ENCODE data around the gene PTCSC3.

DNA sequence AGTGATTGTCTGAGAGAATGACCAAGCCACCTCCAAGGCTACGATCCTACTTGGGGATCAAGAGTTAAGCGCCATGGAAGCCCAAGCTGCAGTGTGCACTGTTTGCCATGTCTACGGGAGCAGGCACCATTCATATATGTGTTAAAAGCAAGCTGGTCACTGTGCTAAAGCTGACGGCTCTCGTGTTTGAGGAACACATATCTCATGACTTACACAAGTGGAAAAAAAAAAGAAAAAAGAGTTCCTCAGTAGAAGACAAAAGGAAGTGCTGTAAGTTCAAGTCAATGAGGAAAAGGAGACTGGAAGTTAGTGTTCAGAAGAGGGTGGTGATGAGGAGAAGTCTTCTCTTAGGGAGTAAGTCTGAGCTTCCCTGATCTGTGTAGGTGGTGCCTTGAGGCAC, 4.9 kb upstream of the PTCSC3 start:
- TF ChIP-seq ZNF644 (CRISPR knock-in tag; IDR thresholded peaks at IDR 0.05; ENCODE audit: low read depth) (no peak), MBD4 (IDR thresholded peaks at IDR 0.05; ENCODE audit: borderline replicate concordance, low read length) (no peak), CREB1 (IDR thresholded peaks at IDR 0.05) (no peak), CREB1 (CRISPR knock-in tag; IDR thresholded peaks at IDR 0.05) (no peak), POLR2AphosphoS2 (IDR thresholded peaks at IDR 0.05; ENCODE audit: low read depth, low read length) (no peak), USF2 (IDR thresholded peaks at IDR 0.05; ENCODE audit: low read depth, low read length) (no peak), USF2 (CRISPR knock-in tag; IDR thresholded peaks at IDR 0.05; ENCODE audit: borderline replicate concordance) (no peak), ZFP36 (IDR thresholded peaks at IDR 0.05; ENCODE audit: borderline replicate concordance, low read depth, low read length, partially characterized antibody) (no peak), TAF1 (CRISPR knock-in tag; IDR thresholded peaks at IDR 0.05) (no peak), ZNF282 (IDR thresholded peaks at IDR 0.05; ENCODE audit: partially characterized antibody) (no peak)
- TF ChIP-seq, protein P1, sequence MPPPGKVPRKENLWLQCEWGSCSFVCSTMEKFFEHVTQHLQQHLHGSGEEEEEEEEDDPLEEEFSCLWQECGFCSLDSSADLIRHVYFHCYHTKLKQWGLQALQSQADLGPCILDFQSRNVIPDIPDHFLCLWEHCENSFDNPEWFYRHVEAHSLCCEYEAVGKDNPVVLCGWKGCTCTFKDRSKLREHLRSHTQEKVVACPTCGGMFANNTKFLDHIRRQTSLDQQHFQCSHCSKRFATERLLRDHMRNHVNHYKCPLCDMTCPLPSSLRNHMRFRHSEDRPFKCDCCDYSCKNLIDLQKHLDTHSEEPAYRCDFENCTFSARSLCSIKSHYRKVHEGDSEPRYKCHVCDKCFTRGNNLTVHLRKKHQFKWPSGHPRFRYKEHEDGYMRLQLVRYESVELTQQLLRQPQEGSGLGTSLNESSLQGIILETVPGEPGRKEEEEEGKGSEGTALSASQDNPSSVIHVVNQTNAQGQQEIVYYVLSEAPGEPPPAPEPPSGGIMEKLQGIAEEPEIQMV (CRISPR knock-in tag; IDR thresholded peaks at IDR 0.05; ENCODE audit: low read depth) = no peak
- TF ChIP-seq, protein P2, sequence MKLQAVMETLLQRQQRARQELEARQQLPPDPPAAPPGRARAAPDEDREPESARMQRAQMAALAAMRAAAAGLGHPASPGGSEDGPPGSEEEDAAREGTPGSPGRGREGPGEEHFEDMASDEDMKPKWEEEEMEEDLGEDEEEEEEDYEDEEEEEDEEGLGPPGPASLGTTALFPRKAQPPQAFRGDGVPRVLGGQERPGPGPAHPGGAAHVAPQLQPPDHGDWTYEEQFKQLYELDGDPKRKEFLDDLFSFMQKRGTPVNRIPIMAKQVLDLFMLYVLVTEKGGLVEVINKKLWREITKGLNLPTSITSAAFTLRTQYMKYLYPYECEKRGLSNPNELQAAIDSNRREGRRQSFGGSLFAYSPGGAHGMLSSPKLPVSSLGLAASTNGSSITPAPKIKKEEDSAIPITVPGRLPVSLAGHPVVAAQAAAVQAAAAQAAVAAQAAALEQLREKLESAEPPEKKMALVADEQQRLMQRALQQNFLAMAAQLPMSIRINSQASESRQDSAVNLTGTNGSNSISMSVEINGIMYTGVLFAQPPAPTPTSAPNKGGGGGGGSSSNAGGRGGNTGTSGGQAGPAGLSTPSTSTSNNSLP (IDR thresholded peaks at IDR 0.05; ENCODE audit: low read depth, low read length) = no peak

Data from HepG2 (cell line).